Right ventricle myocardium superior (tissue), 1 donor: ENCODE results near the gene ACTRT2. TPM values are rescaled to one million over a fixed set of nuclear protein-coding genes. Genes with fewer than 3 reads are reported as not detected.

ENCODE experiments used
- ATAC-seq: fragments of 200-7000 bp; cut with Tn5 transposase; one replicate; pipeline ENCODE4 v1.9.1; 2020; ENCODE audit warnings: mild to moderate bottlenecking; ENCODE audit not compliant: poor library complexity
- DNase-seq: peaks from one replicate; pipeline ENCODE4 v3.0.0-alpha.2; 2020
- intact Hi-C: fragments of 100-400 bp; cut with DNase I; formaldehyde crosslinking; loops from one replicate; pipeline ENCODE4 v1.11.2; 2022
- long read RNA-seq: library from polyadenylated mRNA; unstranded; transcript quantifications from one replicate; pipeline ENCODE4 v2.0.0, GENCODE V29; 2021
- total RNA-seq: library from RNA; stranded (reverse); fragmentation: NEBNext Ultra II Directional; extraction: Animal tissue kit (Norgen Biotek cat#: 25700); gene quantifications from one replicate; pipeline ENCODE4 v1.2.1, GENCODE V29; 2021
- donor health status: DM: no; HTN: yes; CAD: no; lungs with severe emphysema.

ACTRT2 gene
- total RNA-seq = not detected
- long read RNA-seq = 0 reads

DNA sequence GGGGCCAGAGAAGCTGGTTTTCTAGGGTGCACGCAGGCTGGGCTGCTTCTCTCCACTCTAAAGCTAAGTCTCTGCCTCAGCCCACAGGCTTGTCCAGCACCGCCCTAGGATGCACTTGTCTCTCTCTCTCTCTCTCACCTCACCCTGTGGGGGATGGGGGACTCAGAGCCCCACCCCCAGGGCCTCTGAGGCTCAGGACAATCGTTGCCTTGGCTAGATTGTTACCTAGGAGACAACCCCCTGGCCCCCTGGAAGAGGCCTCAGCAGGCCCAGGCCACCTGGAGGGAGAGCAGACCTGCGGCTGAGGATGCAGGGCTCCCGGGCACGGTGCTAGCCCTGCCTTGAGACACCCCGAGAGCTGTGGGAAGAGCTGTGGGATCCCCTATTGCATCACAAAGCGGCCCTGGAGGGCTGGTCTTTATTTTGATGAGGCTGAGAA lies at the start of gene ACTRT2:
Gene ACTRT2 (plus strand): TSS at position 235 of the 439 bp plus-strand sequence. CDS start 220 bp downstream, outside the sequence.
- DNase-seq (no peak), ATAC-seq (no peak)
- intact Hi-C loops = no loop called here

DNA sequence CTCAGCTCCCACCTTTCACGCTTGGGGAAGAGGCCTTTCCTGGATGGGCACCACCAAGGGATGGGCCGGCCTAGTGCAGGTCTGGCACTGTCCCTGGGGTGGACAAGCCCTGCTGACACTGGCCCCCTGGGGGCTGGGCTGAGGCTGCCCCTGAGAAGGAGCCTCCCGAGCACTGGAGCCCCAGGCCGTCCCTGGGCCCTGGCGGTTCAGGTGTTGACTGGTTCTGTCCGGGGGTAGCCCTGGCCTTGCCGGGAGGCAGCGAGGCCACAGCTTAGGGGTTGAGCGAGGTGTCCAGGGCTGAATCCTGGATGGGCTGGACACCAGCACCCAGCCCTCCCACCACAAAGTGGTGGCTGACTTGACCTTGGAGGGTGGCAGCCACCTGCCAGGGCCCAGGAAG lies 49.7 kb upstream of the ACTRT2 start:
- no peak for DNase-seq
- intact Hi-C loops = no loop called here
- ATAC-seq = no peak

DNA sequence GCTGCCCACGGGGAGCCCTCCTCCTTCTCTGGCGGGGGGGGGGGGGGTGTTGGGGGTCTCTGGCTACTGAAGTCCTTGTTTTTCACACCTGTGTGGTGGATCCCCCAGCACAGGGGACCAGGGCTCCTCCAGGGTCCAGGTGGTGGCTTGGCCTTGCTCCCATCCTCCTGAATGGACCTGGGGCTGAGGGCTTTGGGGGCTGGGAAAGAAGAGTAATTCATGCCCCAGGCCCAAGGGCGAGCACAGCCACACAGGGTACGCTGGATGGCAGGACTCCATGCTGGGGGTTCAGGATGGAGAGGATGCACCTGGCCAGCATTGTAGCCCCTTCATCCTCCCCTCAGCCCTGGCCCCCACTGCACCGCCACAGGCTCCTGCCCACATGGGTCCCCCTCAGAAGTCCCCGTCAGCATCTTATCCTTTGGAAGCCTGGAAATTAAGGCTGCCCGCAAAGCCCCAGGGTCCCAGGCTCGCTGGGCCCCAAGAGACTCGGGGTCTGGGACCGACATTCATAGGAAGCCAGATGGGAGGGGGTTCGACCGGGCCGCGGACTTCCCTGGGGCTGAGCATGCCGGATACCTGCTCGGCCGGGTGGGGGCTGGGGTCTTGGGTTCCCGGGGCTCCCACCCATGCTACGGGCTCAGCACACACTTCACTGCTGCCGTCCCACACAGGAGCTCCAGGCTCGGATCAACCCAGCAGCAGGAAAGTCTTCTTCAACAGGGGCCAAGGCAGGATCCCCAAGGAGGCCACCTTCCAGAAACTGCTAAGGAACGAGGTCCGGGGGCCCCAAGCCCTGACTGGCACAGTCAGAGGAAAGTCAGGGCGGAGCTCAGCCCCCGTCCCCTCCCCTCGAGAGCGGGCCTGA lies 49.0 kb upstream of the ACTRT2 start:
- ATAC-seq (no peak), DNase-seq (peak; percentile 40)
- intact Hi-C loops = no loop called here

DNA sequence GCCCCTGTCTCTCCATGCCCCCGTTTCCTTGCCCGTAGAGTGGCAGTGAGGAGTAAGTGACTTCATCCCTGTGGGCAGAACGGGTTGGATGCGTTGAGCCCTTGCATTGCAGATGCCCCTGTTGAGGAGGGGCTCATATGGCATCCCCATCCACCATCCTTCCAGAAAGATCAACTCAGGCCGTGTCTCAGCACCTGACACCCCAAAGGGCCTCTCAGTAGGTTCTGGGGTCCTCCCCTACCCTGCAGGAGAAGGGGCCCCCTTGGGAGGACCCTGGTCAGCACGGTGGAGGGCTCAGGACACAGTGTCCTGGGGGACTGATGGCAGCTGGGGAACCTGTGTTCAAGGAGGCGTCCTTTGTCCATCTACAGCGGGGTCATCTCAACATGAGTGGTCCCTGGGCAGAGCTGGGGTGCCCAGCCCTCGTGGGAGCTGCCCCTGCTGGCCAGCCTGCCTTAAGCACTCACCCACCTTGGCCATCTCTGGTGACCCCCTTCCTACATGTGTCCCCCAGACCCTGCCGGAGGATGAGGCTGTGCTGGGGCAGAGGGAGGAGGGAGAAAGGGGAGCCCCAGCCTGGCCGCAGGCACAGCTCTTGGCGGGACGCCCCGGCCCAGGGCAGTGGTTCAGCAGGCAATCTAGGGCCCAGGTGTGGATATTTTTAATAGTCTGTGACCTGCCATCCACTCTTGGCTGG lies 48.2 kb upstream of the ACTRT2 start:
- DNase-seq = no peak
- intact Hi-C loops = no loop called here
- ATAC-seq = no peak

DNA sequence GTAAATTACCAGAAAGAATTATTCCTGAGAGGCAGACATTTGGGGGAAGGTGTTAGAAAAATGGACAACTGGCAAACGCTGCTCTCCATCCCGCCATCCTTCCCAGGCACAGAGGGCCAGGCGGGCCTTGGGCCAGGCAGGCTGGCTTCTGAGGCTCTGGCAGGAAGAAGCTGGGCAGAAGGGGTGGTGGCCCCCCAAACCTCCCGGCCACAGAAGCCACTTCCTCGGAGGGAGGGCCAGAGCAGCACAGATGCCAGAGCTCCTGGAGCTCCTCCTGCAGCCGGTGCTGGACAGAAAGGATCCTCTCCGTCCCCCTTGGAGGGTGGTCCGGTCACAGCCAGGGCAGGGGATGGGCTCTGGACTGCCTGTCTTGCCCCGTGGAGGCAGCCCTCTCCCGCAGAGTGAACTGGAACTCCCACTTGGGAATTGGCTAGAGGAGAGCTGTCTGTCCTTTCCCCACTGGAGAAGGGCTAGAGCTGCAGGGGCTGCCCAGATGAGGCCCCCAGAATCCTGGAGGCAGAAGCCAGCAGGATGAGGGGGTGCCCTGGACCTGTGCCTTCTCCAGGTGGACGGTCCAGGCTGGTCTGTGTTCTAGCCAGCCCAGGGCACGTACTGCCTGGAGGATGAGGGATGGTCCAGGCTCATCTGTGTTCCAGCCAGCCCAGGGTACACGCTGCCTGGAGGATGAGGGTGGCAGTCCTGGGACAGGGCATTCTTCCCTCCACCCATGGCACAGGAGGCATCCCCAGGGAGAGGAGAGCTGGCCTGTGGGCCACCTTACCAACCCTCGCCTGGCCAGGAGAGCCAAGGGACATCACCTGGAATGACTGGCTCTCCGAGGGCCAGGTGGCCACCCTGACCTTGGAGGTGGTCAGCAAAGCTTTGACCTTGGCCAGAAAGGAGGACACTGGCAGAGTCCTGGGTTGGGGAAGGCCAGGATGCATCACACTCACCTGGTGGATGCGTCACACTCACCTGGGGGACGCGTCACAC lies 47.4 kb upstream of the ACTRT2 start:
- ATAC-seq = no peak
- DNase-seq = no peak
- intact Hi-C loops = no loop called here

DNA sequence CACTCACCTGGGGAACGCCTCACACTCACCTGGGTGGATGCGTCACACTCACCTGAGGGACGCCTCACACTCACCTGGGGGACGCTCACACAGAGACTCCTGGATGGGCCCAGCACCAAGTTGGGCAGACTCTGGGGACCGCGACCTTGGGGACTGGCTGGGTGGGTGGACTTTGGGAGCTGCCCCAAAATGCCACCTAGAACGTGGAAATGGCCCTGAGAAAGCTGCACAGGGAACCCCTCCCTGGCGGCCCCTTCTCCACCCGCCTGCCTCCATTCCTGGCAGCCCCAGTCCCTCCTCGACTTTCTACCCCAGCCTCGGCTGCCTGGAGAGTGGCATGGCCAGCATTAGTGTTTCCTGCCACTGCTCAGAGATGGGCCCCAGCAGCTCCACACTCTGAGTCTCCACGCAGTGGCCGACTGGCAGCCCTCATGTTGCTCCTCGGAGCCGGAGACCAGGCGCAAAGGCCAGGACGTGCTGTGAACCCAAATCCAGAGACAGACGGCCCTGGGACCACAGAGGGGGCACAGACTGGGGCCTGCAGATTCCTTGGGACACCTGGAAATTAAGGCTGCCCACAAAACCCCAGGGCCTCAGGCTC lies 46.5 kb upstream of the ACTRT2 start:
- ATAC-seq = no peak
- intact Hi-C loops = no loop called here
- DNase-seq = no peak

DNA sequence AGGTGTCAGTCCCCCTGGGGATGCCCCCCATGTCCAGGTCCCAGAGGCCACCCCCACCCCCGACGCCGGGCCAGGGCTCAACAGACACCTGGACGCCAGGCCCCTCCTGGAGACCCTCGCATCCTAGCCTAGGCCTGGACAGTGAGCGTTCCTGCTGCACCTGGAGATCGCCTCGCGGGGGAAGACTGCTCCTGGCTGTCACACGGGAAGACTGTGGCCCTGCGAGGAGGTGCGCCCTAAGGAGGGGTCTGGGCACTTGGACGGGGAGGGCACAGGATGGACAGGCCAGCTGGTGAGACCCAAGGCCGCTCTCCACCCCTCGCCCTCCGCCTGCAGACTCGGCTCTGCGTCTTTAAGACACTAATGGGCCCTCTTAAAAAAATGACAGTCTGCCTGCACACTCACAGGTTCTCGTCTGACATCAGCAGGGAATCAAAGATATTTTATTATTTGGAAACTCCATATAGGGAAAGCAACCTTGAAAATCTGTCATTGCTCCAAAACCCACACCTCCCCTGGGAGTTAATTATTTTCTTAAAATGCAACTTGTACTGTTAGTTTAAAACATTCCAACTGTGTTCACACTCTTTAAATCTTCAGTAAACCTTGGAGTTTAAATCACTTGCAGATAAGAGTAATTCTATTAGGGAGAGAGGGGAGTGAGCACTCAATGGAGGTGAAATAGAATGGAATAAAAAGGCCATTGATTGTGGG lies 45.6 kb upstream of the ACTRT2 start:
- ATAC-seq (no peak), DNase-seq (no peak)
- intact Hi-C loops = no loop called here

DNA sequence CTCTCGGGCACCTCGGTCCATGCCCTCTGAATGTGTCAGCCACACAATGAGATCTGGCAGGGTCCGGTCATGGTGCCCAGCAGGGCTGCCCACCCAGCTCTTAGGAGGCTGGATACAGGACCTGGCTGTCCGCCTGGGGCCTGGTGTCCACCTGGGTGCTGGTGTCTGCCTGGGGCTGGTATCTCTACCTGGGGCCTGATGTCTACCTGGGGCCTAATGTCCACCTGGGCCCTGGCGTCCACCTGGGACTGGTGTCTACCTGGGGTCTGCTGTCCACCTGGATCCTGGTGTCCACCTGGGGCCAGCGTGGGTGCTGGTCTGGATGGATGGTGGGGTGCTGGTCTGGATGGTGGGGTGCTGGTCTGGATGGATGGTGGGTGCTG lies 45.1 kb upstream of the ACTRT2 start:
- intact Hi-C loops = no loop called here
- ATAC-seq (no peak), DNase-seq (no peak)

DNA sequence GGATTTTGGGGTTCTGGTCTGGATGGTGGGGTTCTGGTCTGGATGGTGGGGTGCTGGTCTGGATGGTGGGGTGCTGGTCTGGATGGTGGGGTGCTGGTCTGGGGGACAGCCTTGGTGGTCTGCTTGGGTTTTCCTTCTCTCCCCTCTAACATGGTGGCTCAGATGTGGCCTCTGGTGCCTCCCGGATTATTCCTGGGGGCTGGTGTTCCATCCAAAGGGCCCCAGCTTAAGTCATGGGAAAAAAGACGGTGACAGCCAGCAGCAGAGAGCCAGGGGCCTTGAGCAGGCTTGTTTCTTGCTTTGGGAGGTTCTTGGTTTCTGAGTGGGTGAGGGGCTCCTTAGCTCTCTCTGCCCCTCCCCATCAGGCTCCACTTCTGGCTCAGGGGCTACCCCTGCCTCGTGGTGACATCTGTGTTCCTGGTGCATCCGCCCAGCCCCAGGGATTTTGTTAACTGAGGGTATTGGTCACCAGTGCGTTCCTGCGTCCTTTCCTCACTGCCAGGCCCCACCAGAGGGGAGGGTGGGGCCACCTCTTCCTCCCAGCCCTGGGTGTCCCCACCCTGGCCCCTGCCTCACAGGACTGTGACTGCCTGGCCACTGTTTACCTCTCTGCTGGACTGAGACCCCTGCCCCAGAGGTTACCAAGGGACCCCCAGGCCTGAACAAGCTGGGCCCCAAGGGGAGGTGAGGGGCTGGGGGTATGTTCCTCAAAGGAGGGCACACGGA lies 43.2 kb upstream of the ACTRT2 start:
- ATAC-seq (no peak), DNase-seq (no peak)
- intact Hi-C loops = no loop called here

DNA sequence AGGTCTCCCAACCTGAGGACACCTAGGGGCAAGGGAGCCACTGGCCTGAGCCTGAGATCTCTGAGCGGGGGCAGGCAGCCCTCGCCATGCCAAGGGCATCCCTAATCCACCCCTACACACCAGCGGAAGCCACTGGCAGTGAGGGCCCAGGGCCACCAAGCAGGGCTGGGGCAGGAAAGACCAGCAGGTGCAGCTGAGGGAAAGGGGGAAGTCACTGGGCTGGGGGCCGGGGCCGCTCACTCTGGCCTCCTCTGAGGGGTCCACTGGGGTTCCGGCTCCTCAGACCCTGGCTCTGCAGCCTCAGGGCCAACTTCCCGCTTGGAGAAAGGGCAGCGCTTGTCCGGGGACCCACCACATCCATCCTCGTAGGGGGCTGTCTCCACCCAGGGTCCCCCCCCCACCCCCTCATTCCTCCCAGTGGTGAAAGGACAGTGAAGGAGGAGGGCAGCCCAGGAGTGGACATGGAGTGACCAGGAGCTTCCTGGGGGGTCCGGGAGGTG lies 42.5 kb upstream of the ACTRT2 start:
- ATAC-seq (no peak), DNase-seq (no peak)
- intact Hi-C loops = no loop called here

DNA sequence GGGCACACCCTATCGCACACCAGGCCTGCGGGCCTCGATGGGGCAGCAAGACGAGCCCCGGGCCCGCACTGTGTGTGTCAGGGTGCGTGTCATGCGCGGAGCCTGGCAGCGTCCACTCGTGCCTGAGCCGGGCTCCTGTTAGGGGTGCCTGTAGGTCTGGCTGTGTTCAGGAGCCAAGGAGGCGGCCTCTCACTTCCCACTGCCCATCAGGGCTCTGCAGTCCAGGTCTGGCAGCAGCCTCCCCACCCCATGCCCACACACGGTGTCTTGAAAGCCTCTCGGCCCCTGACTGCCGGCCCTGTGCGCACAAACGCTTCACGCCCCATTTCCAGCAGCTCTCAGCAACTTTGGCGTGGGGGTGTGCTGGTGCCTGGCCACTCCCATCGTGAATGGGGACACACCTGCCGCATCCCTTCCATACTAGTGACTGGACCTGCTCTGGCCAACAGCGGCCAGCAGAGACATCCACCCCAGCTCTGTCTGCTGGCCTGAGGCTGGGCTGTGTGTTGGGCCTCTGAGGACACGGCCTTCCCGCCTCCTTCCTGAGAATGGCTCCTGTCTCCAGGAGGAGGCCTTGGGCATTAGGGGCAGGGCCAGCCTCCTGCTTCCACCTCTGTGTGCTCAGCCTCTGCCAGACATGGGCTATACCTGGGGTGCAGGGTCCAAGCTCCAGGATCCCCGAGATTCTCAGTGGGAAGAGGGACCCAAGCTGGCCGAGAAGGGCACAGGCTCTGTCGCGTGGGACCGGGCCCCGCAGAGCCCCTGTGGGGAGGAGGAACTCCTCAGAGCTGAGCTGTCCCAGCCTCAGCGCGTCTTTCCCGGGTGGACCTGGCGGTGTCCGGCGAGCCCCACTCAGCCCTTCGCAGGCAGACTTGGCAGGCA lies 41.8 kb upstream of the ACTRT2 start:
- DNase-seq (no peak), ATAC-seq (peak; percentile 12)
- intact Hi-C loops = no loop called here

DNA sequence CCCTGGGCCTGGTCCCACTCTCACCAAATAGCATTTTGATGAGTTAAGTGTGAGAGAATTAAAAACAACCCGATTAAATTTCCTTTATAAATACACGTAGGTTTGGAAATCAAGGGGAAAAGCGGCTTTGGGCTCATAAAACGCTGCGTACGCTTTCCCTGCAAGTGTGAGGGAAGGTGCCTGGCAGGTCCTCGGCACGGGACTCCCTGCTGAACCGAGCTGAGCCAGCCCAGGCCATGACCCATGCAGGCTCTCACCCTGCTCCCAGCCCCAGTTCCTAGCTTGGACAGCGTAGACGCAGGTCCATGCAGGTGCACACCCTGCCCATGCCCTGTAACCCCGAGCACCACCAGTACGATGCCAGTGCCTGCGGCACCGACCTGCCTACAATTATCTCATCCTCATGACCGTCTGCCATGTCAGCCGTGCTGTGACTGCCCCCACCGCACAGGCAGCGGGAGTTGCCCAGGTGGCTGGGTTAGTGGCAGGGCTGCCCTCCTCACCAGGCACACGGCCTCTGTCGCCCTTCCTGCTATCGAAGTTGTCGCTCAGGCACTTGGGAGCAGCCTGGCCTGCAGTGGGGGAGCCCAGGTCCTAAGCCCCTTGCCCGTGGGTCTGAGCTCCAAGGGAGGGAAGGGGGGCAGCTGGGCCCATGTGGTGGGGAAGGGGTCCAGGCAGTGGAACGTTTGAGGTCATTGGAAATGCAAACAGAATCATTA lies 41.0 kb upstream of the ACTRT2 start:
- intact Hi-C loops = no loop called here
- no peak for DNase-seq
- peak; percentile 43 for ATAC-seq

DNA sequence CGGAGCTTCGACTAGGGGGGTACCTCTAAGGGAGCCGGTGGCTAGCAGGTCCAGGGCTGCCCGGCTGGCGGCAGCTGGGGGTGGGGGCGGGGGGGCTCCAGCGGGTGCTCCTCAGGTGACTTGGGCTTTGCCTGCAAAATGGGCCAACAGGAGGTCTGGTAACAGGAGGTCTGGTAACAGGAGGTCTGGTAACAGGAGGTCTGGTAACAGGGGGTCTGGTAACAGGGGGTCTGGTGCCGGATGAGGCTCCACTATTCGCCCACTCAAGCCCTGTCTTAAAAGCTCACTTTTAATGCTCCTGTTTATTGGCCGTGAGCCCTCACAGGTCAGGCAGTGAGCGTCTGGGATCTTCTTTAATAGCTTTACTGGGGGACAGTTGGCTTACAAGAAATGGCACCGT lies 40.4 kb upstream of the ACTRT2 start:
- intact Hi-C loops = no loop called here
- no peak for ATAC-seq
- no peak for DNase-seq

DNA sequence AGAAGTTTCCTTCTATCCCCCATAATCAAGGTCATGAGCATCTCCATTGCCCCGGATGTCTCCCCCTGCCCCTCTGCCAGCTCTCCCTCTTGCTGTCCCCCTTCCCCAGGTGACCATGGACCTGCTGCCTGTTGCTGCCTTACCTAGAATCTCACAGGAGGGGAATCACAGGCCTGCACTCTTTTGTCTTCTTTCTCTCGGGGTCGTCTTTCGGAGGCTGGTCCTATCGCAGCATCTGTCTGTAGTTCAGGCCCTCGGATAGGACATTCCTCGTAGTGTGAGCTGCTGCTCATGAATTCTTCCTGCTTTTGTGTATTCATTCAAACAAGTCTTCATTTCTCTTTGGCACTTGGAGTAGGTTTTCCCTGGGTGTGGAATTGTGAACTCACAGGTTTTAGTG lies 39.9 kb upstream of the ACTRT2 start:
- intact Hi-C loops = no loop called here
- ATAC-seq (no peak), DNase-seq (no peak)

DNA sequence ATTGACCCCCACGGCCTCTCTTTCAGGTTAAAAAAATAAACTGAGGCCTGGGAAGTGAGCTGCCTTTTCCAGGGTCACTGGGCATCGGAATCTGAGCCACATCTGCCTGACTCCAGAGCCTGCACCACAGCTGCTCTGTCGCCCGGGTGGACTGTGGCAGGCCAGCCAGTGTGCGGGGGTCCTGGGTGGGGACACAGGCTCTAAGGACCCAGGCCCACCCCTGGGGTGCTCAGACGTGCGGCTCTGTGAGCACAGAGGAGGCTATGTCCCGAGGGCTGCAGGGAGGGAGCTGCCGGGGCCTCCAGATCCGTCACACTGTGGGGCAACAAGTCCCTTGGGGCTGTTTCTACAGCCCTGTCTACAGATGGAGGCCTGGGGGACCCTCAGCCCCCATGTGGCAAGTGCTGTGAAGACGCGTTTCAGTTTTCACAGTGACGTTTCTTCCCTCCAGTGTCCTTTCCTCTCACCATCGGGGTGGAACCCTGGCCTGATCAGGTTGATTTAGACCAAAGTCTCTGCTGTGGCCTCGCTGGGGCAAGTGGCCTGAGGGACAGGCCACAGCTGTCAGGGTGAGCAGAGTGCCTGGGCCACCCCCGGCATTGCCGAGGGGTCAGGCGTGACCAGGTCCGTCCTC lies 39.2 kb upstream of the ACTRT2 start:
- ATAC-seq = no peak
- intact Hi-C loops = no loop called here
- DNase-seq = no peak
